OCI-LY7 (cell line): ENCODE measurements around the gene ABHD6. TPM values are rescaled to one million over a fixed set of nuclear protein-coding genes. Genes with fewer than 3 reads are reported as not detected.
"Not testable (repeated sequence)": the region's sequence is repeated elsewhere in the genome, so short reads cannot be mapped to it uniquely, and the experiment has no call there.

Source experiments
- BruUV-seq: library from RNA; stranded (reverse); fragments of 400-500 nt; replicated peaks from 2 replicates; lab custom pipeline; 2021; lab: Mats Ljungman, UMichigan
- CTCF ChIA-PET: fragments of 300-600 bp; sonication (Branson Sonifier 250); formaldehyde crosslinking; loops from one replicate; lab custom pipeline; 2022; ENCODE audit warnings: antibody characterized with exemption; ENCODE audit not compliant: unreplicated experiment; lab: Charles Lee
- POLR2A ChIA-PET: fragments of 300-600 bp; sonication (Branson Sonifier 250); formaldehyde crosslinking; loops from one replicate; lab custom pipeline; 2022; ENCODE audit warnings: antibody characterized with exemption; lab: Charles Lee
- DNase-seq: peaks from one replicate; pipeline ENCODE4 v3.0.0-alpha.2; 2015; ENCODE audit warnings: low spot score
- H2AFZ ChIP-seq: fragments of 200-600 bp; sonication (generic), shearing (Covaris generic); 2 replicates; pipeline ENCODE4 v1.6.1; 2014; ENCODE audit warnings: mild to moderate bottlenecking, antibody characterized with exemption, low read length, moderate library complexity
- H3K27ac ChIP-seq: fragments of 200-600 bp; sonication (generic); 2 replicates; pipeline ENCODE4 v1.5.1; 2014; ENCODE audit warnings: mixed run types, low read depth, mild to moderate bottlenecking, moderate library complexity, low read length, inconsistent platforms; ENCODE audit not compliant: poor library complexity, severe bottlenecking
- H3K36me3 ChIP-seq: fragments of 200-600 bp; sonication (generic); 2 replicates; pipeline ENCODE4 v1.6.1; 2014; ENCODE audit warnings: mild to moderate bottlenecking, antibody characterized with exemption, low read length, moderate library complexity, mixed read lengths; ENCODE audit not compliant: insufficient read depth
- H3K4me1 ChIP-seq: fragments of 200-600 bp; sonication (generic); 2 replicates; pipeline ENCODE4 v1.5.1; 2014; ENCODE audit warnings: mild to moderate bottlenecking, low read length; ENCODE audit not compliant: insufficient read depth, poor library complexity, severe bottlenecking
- H3K4me2 ChIP-seq: fragments of 200-600 bp; sonication (generic); 2 replicates; pipeline ENCODE4 v1.6.1; 2014; ENCODE audit warnings: mild to moderate bottlenecking, low read length
- H3K4me3 ChIP-seq: fragments of 200-600 bp; sonication (generic); 2 replicates; pipeline ENCODE4 v1.5.1; 2014; ENCODE audit warnings: mild to moderate bottlenecking, low read depth, low read length; ENCODE audit not compliant: poor library complexity, severe bottlenecking
- H3K79me2 ChIP-seq: fragments of 200-600 bp; sonication (generic); 2 replicates; pipeline ENCODE4 v1.6.1; 2016; ENCODE audit warnings: low read depth, mild to moderate bottlenecking, low read length, moderate library complexity, mixed read lengths; ENCODE audit not compliant: insufficient read depth
- H3K9me2 ChIP-seq: fragments of 200-600 bp; sonication (generic); 2 replicates; pipeline ENCODE4 v1.6.1; 2016; ENCODE audit warnings: mild to moderate bottlenecking, low read length, mixed read lengths; ENCODE audit not compliant: insufficient read depth
- H3K9me3 ChIP-seq: fragments of 200-600 bp; sonication (generic); 2 replicates; pipeline ENCODE4 v1.6.1; 2014; ENCODE audit warnings: mild to moderate bottlenecking, mixed run types, low read length, mixed read lengths
- H4K20me1 ChIP-seq: fragments of 200-600 bp; sonication (generic); 2 replicates; pipeline ENCODE4 v1.6.1; 2014; ENCODE audit warnings: mild to moderate bottlenecking, antibody characterized with exemption, low read length, moderate library complexity, mixed read lengths; ENCODE audit not compliant: insufficient read depth
- CTCF ChIP-seq: fragments of 200-600 bp; sonication (generic); conservative IDR thresholded peaks from 2 replicates; pipeline ENCODE4 v1.5.1; 2014; ENCODE audit warnings: mild to moderate bottlenecking, antibody characterized with exemption, low read length, moderate library complexity, mixed read lengths
- EZH2phosphoT487 ChIP-seq: fragments of 200-600 bp; sonication (generic); IDR thresholded peaks from 2 replicates; pipeline ENCODE4 v1.6.1; 2018; ENCODE audit warnings: low read depth, borderline replicate concordance, mild to moderate bottlenecking, mixed run types, antibody characterized with exemption, low read length, moderate library complexity, mixed read lengths
- intact Hi-C: fragments of 100-400 bp; cut with micrococcal nuclease; formaldehyde crosslinking; loops from one replicate; pipeline ENCODE4 v1.10.0; 2022; ENCODE audit not compliant: unreplicated experiment
- total RNA-seq, 2 experiments: library from RNA; depleted of rRNA in 1 of 2; stranded (reverse); fragments of >200 nt in 1 of 2; shearing (Covaris generic) in 1 of 2; gene quantifications; 2 replicates each; pipeline ENCODE4 v1.2.3, GENCODE V29; 2014 to 2022

The ABHD6 gene
- total RNA-seq, 2 experiments from 2014 or later, result 5.8 to 10.7 TPM

DNA sequence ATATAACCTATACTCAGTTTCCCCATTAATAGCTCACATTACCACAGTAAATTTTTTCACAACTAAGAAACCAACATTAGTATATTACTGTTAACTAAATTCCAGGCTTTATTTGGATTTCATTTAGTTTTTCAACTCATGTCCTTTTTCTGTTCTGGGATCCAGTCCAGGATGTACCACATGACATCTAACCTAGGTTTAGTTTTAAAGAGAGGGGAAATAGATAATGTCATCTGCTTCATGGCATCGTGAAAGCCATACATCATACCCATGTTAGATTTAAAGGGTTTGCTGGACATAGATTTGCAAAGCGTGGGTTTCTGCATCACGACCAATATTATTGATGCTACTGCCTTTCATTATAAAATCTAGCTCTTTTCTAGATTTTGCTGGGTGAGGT lies 35.3 kb downstream of the ABHD6 start:
- Histone ChIP-seq H3K36me3 (no peaks in the 10 kb centered on the region), H3K27ac (no peak overlapping the region), H3K9me2 (no peaks in the 10 kb centered on the region), H2AFZ (no peak overlapping the region), H3K9me3 (no peaks in the 10 kb centered on the region), H3K4me1 (no peaks in the 10 kb centered on the region), H3K4me3 (no peak overlapping the region), H3K4me2 (no peak overlapping the region), H4K20me1 (no peaks in the 10 kb centered on the region), H3K79me2 (no peaks in the 10 kb centered on the region)
- no peak for DNase-seq
- POLR2A ChIA-PET, result interaction anchor here (0.5 kb wide), 1 partner anchor 202 kb away, joined by 9 read pairs; no protein-coding TSS in a partner anchor
- CTCF ChIA-PET, result no interaction called here
- intact Hi-C loops, result no loop called here
- no TSS peak for BruUV-seq
- TF ChIP-seq EZH2phosphoT487 (no peak), CTCF (no peak)

DNA sequence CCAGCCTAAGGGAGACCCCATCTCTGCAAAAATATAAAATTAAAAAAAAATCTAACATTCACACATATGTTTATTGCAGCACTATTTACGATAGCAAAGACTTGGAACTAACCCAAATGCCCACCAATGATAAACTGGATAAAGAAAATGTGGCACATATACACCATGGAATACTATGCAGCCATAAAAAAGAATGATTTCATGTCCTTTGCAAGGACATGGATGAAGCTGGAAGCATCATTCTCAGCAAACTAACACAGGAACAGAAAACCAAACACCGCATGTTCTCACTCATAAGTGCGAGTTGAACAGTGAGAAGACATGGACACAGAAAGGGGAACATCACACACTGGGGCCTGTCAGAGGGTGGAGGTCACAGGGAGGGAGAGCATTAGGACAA lies 35.8 kb downstream of the ABHD6 start:
- POLR2A ChIA-PET, result interaction anchor here (0.5 kb wide), 1 partner anchor 202 kb away, joined by 9 read pairs; no protein-coding TSS in a partner anchor
- H3K9me3 ChIP-seq, CTCF ChIA-PET, H3K4me2 ChIP-seq, H3K4me1 ChIP-seq, H3K9me2 ChIP-seq, H3K79me2 ChIP-seq, BruUV-seq, H3K4me3 ChIP-seq, H3K36me3 ChIP-seq, H3K27ac ChIP-seq, H4K20me1 ChIP-seq, DNase-seq, H2AFZ ChIP-seq, intact Hi-C loops: not testable (repeated sequence)

GRCh38 chr3:58274027-58274614 lies 36.5 kb downstream of the ABHD6 start:
- no peak overlapping the region for H3K27ac ChIP-seq
- H4K20me1 ChIP-seq, result no peaks in the 10 kb centered on the region
- no peaks in the 10 kb centered on the region for H3K36me3 ChIP-seq
- no peaks in the 10 kb centered on the region for H3K9me3 ChIP-seq
- TF ChIP-seq EZH2phosphoT487 (no peak), CTCF (no peak)
- H2AFZ ChIP-seq, result no peak overlapping the region
- intact Hi-C loops, result no loop called here
- ChIA-PET POLR2A (no interaction called here), CTCF (no interaction called here)
- no peaks in the 10 kb centered on the region for H3K9me2 ChIP-seq
- no peak for DNase-seq
- no TSS peak for BruUV-seq
- H3K79me2 ChIP-seq, result no peaks in the 10 kb centered on the region
- no peak overlapping the region for H3K4me3 ChIP-seq
- H3K4me1 ChIP-seq, result no peaks in the 10 kb centered on the region
- no peak overlapping the region for H3K4me2 ChIP-seq
